GM18873 (cell line): ENCODE measurements around the gene NEURL3.
"Not testable (repeated sequence)": the region's sequence is repeated elsewhere in the genome, so short reads cannot be mapped to it uniquely, and the experiment has no call there.

Experiments used
- ATAC-seq: cut with Tn5 transposase; IDR thresholded peaks from one replicate; pipeline ENCODE4 v1.9.1; 2021; ENCODE audit warnings: mild to moderate bottlenecking, moderate library complexity, moderate number of reproducible peaks; ENCODE audit not compliant: unreplicated experiment, low FRiP score

Gene NEURL3

DNA sequence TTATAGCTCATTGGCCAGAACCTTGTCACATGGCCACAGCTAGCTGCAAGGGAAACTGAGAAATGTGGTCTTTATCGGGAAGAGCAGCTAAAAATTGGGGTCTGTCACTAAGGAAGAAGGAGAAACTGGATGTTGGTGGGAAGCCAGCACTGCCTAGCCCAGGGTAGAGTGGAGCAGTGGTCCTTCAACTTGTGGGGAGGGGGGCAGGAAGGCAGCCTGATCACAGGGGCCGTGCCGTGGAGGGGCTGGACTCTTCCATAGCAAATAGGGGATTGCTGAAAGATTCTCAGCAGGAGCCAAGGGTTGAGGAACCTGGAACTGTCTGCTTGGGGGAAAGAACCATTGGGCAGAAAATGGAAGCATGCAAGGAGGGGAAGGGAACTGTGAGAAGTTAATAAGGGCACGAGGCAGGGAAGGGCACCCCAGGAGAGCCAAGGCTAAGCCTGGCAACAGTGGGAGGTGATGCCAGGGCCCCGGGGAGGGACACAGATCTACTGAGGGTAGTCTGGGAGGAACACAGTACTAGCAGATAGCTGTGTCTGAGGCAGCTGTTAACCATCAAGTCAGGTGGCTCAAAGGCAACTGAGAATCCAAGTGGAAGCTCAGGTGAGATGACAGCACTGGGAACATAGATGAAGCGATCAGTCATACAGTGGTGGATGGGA, 5.9 kb upstream of the NEURL3 start:
- ATAC-seq = no peak

DNA sequence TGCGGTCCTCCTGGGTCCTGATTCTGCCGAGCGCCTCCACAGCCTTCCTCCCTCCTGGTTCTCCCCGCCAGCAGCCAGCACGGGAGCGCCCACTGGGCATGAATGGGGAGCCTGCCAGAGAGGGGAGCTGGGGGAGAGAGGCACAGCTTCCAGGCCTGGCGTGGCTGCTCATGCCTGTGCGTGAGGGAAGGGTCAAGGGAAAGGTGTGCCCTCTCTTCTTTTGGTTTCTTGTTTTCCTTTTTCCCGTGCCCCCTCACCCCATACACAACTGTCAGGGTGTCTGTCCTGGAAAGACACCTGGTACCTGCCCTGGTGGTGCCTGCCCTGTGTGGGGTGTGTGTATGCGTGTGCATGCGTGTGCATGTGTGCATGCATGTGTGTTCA, 4.7 kb upstream of the NEURL3 start:
- no peak for ATAC-seq

DNA sequence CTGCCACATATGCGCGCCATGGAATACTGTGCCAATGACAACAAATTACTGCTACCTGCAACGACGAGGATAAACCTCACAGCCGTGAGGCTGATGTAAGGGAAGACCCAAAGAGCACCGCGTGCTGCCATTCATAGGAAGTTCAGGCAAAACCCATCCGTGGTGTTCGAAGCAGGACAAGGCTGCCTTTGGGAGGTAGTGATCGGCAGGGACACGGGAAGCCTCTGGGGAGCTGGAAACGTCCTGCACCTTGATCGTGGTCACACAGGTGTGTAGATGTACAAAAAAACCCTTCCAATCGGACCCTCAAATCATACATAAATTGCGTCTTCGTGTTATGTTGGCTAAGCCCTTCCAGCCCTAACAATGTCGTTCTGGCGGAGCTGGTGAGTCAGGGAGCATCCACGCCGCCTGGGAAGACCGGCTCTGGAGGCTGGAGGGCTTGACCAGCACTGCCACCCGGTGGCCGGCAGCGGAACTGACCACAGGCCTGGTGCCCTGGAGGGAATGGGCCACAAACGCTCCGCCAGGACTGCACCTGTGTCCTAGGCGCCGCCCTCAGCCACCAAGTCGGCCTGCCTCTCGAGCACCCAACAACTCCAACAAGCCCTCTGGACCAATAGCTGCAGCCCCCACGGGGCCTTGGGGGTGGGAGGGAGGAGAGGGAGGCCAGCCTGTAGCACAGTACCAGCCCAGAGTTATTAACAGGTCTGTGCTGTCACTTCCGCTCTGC, 4.1 kb upstream of the NEURL3 start:
- ATAC-seq = peak; percentile 61

DNA sequence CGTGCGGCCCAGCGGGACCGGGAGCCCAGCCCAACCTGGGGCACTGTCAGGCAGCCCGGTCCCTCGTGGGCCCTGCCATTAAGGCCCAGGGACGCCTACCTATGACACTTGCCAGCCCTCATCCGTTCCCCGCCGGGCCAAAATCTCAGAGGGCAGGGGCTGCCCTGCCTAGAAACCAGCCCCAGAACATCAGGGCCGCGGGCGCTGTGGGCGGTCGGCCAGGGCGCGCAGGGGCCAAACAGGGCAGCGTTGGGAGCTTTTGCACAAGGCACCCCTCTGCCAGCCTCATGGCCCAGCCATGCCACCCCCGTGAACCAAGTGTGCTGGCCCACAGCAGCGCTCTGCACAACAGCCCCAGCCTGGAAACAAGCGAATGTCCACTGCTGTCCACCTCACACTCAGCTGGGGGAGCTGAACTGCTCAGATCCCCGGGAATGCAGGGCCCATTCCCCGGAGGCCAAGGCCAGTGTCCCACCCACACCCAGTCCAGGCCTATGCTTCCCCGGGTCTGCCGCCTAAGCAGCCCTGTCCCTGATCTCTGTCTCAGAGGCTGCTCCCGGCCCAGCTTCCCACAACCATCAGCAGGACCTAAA, 3.5 kb upstream of the NEURL3 start:
- no peak for ATAC-seq

DNA sequence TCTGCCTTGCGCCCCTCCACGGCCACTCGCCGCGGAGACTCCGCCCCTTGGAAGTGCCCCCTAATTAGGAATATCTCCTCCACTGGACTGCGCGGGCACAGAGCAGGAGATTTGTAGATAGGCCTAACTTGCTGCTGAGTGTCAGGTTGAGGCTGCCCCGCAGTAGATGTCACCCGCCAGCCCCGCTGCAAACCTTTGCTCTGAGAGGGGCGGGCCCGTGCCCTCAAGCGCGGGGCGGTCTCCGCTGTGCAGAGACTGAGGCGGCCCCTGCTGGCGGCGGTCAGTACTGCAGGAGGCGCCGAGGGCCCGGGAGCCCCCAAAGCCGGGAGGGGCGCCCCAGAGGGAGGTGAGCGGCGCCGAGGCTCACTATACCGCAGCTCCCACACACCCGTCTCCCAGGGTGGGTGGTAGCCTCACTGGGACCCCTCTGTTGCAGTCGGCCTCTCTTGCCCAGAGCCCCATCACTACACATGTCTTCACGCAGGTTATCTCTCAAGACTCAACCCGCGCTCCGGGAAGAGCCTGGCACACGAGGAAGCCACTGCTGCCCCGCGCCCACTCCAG, 2.9 kb upstream of the NEURL3 start:
- peak; percentile 35 for ATAC-seq

DNA sequence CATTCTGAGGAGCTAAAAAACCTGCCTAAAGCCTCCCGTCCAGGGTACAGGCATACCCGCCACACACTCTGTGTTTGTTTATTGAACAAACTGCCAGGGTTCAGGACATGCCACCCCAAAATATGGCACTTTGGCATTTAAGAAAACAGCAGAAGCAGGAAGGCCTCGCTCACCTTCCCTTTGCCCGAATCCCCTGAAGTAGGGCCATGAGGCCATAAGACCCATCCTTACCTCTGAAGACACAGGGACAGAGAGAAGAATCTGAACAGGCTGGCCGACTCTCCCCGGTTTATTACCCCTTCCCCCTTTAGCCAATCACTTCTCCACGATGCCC, 1.7 kb upstream of the NEURL3 start:
- no peak for ATAC-seq

DNA sequence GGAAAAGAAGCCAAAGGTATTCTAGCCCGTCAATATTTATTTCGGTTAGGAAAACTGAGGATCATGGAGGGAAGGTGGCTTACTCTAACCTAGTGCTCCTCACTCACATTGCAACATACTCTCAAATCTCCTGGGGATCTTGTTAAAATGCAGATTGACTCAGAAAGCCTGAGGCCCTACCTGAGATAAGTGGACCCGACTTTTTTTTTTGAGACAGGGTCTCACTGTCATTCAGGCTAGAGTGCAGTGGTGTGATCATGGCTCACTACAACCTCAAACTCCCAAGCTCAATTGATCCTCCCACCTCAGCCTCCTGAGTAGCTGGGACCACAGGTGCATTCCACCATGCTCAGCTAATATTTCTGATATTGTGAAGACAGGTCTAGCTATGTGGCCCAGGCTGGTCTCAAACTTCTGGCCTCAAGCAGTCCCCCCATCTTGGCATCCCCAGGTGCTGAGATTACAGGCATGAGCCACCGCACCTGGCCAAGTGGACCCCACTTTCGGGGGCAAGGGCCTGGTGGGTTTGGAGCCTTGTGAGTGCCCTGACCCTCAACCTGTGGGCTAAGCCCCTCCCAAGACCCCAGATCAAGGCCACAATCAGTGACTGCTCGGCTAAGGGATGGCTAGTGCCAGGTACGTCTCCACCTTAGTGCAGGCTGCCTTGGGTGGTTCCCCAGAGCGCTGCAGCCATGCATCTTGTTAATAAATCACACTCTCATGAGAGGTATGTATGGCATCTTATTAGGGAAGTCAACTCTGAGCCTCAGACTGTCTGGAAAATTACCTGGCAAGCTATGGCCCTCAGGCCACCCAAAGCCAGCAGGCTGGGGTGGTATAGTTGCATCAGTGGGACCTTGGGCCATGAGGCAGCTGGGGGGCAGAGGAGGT, 1.1 kb upstream of the NEURL3 start:
- ATAC-seq = no peak

DNA sequence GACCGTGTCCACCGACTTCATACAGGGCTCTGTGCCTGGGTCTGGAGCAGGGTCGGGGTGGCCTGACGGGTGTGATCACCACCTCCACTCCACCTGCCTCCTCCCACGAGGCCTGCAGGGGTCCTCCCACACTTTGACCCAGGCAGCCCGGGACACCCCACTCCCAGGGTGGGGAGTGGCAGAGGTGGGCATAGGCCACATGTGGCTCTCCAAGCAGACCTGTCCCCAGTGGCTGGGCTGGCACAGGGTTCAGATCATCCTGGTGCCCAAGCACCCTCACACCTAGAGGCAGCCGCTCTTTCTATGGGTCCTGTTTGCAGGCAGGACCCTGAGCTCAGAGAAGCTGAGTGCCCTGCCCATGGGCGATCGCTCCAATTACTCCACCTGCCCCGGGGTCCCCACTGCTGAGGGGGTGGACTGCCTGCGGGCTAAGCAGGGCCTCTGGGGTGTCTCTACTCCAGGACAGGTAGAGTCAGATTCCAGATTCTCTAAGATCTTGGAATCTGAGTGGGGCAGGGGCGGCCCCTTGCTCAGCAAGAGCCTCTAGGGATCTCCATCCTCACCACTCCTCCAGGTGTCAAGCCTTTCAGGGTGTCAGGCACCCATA, 1.4 kb downstream of the NEURL3 start:
- no peak for ATAC-seq

DNA sequence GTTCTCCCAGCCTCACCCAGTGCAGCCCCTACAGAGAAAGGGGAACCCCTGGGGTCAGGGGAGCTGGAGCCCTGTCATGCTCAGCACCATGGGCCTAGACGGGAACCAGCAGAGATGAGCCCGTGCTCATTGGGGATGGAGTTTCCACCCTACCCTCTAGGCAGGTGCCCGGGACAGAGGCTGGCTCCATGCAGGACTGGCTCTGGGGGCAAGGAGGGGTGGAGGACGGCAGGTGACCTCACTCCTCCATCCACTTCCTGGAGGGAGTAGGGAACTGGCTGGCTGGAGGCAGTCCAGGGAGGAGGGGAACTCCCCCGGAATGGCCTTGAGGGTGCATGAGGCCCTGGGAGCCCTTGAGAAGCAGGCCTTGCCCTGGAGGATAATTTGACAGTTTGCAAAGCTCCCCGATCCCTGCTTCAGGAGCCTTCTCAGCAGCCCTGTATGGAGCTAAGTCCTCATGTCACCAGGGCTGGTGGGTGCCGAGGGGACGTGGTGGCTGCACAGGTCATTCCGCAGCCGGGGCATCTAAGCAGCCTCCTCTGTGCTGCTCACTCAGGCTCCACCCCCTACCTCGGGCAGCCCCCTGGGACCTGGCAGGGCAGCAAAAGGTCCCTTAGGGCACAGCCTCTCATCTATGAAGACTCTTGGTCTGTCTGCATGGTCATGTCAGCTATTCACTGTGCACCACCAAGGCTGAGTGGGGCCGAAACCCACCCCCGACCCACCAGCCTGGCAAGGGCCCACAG, 2.1 kb downstream of the NEURL3 start:
- no peak for ATAC-seq

DNA sequence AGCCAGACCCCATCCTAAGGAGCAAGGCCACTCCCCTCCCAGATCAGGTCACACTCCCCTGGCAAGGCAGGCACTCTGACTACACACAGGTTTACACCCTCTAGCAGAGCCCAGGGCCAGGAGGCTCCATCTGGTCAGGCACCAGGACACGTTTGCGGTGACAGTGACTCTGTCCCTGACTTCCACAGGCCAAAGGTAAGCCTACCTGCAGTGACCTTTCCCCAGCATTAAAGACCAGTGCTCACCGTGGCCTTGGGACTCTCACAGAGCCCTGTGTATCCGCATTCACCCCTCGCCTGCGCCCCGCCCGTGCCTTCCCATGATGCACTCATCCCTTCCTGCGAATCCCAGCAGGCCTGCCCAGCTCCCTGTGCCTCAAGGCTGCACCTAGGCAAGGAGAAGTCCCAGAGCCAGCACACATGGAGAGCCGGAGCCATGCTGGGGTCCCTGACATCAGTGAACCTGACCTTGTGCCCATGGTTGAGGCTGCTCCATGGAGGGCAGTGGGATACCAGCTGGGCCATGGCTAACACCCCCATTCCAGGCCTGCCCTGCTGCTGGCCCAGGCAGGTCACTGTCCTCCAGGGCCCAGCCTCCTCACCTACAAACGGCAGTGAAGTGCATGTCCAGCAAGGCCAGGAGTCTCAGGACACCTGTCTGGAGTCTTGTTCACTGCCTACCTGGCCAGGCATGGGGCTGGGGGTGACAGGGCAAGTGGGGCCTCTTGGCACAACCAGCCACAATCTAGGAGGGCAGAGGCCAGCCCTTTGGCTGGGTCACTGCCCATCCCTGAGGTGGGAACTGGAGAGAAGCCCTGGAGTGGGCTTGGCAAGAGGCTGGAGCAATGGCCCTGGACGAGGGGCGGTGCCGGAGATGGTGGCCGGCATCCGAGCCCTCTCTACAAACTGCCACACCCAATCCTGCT, 3.0 kb downstream of the NEURL3 start:
- no peak for ATAC-seq

DNA sequence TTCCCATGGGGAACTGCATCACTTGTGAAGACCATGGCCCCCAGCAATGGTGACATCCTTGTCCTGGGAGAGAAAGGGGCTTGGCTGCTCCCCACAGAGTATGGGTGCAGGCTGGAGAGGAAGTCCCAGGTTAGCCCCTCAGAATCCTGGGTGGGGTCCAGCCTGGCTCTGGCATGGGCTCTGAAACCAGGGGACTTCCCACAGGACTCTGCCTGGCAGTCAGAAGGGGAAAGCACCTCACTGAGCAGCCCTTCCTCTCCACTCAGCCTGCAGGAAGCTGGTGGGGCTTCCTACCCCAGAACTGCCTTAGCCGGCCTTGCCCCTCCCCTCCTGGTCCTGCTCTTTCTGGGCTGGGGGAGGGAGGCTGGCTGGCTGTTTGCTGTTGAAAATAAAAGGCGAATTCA, 3.7 kb downstream of the NEURL3 start:
- ATAC-seq = peak; percentile 44

DNA sequence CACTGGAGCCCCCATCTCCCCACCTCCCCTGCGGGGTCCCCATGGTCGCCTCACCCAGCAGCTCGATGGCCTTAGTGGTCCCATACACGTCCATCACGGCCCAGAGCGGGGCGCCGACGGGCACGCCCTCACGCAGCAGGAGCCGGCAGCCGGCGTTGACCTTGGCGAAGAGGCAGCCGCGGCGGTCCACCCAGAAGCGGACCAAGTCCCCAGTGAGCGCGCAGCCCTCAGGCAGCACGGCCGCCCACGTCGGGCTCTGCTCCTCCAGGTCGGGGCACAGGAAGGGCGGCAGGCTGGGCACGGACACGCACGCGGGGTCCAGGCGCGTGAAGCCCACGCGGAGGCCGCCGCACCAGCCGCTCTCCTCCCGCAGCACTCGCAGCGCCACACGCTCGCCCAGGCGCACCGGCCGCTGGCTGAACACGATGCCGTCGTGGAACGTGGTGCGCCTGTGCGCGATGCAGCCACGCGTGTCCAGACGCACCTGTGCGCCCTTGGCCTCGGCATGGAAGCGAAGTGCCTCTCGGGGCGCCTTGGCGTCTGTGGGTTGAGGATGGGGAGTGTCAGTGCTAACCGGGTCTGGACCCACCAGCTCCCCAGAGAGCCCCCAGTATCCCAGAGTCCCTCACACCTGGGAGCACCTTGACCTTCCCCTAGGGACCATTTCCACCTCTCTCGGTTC, 4.6 kb downstream of the NEURL3 start:
- no peak for ATAC-seq

DNA sequence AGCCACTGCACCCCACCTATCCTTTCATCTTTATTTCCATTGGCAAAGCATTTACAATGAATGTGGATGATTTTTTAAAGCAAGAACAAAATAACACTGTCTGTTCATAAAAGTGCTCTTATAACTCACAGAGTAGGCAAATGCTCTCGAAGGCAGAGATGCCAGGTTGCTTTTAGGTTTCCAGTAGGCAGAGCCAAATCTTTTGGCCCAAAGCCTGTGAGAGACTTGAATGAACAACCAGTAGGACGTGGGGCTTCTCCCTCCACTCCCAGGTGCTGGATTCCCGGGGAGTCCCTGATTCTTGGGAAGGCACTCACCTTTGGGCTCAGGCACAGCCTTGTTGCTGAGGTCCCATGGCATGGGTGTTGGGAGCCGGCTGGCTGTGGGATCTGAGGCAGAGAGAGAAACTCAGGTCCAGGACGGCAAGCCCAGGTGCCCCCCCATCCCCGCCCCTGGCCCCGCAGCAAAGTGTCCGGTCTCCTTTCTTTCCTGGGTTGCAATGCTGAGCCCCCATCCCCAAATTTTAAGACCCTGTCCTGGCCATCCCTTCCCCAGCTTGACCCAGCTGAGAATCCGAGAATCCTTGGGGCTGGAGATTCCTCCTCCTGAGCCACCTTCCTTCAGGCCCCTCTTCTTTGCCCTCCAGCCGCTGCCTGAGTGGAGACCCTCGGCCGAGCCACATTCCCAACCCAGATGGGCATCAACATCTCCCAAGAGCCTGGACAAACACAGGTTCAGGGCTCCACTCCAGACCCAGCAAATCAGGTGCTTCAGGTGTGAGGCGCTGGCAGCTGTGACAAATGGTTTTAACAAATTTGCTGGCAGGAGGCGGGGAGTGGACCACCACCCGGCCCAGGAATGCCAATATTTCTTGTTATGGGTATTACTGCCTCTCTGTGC, 5.8 kb downstream of the NEURL3 start:
- no peak for ATAC-seq

DNA sequence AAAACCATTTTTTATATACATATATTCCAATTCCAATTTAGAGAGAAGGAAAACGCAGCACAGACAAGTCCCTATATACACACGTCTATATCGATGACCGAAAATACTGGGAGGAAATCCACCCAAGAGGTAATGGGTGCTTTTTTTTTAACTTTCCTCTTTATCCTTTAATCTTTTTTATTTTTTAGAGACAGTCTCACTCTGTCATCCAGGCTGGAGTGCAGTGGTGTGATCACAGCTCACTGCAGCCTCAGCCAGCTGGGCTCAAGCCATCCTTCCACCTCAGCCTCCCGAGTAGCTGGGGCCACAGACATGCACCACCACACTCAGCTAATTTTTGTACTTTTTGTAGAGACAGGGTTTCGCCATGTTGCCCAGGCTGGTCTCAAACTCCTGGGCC, 6.5 kb downstream of the NEURL3 start:
- not testable (repeated sequence) for ATAC-seq

DNA sequence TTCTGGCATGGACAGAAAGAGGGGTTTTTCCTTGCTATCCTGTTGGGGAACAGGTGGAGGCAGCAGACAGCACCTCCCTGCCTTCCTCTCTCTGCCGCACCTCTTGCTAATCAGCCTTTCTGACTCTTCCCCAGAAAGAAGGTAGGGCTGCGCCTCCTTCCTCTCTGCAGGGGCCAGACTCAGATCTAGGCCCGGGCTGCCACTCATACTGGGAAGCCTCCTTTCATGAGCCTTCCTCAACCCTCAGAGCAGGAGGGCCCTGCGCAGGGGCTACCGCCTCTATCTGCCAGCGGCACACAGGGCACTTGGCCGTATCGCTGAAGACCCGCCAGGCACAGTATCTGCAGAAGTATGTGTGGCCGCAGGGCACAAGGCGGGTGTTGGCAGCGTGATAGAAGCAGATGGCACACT, 7.1 kb downstream of the NEURL3 start:
- ATAC-seq = no peak

DNA sequence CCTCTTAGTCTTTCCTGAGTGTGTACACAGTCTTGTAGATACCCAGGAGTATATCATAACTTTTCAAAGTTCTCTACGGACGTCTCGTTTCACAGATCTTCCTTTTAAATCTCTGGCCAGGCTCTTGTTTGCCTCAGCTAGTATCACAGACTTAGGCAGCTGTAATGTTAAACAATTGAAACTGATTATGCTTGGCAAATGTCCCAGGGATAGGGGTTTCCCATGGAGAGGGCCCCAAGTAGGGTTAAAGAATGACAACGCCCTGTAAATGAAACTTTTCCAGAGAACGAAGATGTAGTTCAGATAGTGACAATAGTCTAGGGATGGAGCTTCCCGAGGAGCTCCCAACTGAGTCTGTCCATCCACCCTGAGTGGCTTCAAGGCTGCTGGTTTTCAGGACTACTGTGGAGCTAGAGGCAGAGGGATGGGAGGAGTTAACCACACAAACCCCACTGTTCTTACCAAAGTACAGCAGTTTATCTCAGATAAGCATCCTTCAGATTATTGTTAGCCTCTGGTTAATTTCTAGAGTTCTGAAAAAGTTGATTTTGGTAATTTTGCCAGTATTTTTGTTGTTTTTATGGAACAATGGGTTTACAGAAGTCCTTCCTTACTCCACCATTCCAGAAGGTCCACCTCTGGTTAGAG, 9.1 kb downstream of the NEURL3 start:
- no peak for ATAC-seq

DNA sequence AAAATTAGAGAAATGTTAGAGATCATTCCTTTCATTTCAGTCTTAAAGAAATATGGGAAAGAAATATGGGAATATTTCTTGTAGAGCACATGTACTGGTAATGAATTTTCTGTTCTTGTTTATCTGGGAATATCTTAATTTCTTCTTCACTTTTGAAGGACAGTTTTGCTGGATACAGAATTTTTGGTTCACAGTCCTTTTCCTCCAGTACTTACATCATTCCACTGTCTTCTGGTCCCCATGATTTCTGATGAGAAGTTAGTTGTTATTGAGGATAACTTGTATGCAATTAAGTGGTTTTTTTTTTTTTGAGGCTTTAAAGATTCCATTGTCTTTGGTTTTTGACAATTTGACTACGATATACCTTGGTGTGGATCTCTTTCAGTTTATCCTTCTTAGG, 11.0 kb downstream of the NEURL3 start:
- no peak for ATAC-seq
